H9 (cell line): ENCODE measurements around the gene MYL11. TPM values are rescaled to one million over a fixed set of nuclear protein-coding genes. Genes with fewer than 3 reads are reported as not detected.
"Not testable (repeated sequence)": the region's sequence is repeated elsewhere in the genome, so short reads cannot be mapped to it uniquely, and the experiment has no call there.

ENCODE experiments used
- DNase-seq: peaks from one replicate; pipeline ENCODE4 v3.0.0-alpha.2; 2017
- H2AFZ ChIP-seq: one replicate; pipeline ENCODE4 v1.6.1; 2013; ENCODE audit warnings: mild to moderate bottlenecking, low read length, control low read depth, moderate library complexity
- H2AK5ac ChIP-seq: 2 replicates; pipeline ENCODE4 v1.6.1; 2013; ENCODE audit warnings: low read length, control low read depth, mixed read lengths; ENCODE audit not compliant: insufficient read length
- H2BK120ac ChIP-seq: one replicate; pipeline ENCODE4 v1.6.1; 2013; ENCODE audit warnings: low read depth, mild to moderate bottlenecking, low read length, control low read depth, inconsistent platforms; ENCODE audit not compliant: poor library complexity, severe bottlenecking
- H2BK12ac ChIP-seq: 2 replicates; pipeline ENCODE4 v1.6.1; 2013; ENCODE audit warnings: low read length, control low read depth, mixed read lengths, low read depth; ENCODE audit not compliant: insufficient read length
- H2BK15ac ChIP-seq: 2 replicates; pipeline ENCODE4 v1.6.1; 2013; ENCODE audit warnings: low read depth, low read length, control low read depth
- H2BK20ac ChIP-seq: one replicate; pipeline ENCODE4 v1.6.1; 2013; ENCODE audit warnings: low read depth, mild to moderate bottlenecking, low read length, control low read depth, inconsistent platforms; ENCODE audit not compliant: poor library complexity, severe bottlenecking
- H2BK5ac ChIP-seq: 2 replicates; pipeline ENCODE4 v1.6.1; 2013; ENCODE audit warnings: low read length, control low read depth, mixed read lengths; ENCODE audit not compliant: insufficient read length
- H3K14ac ChIP-seq: 2 replicates; pipeline ENCODE4 v1.6.1; 2013; ENCODE audit warnings: low read length, control low read depth; ENCODE audit not compliant: insufficient read depth
- H3K18ac ChIP-seq: 2 replicates; pipeline ENCODE4 v1.6.1; 2013; ENCODE audit warnings: low read depth, mild to moderate bottlenecking, mixed read lengths, low read length, control low read depth; ENCODE audit not compliant: insufficient read length
- H3K23ac ChIP-seq: 2 replicates; pipeline ENCODE4 v1.6.1; 2013; ENCODE audit warnings: low read length, control low read depth, mixed read lengths, low read depth; ENCODE audit not compliant: insufficient read length
- H3K23me2 ChIP-seq: 2 replicates; pipeline ENCODE4 v1.6.1; 2013; ENCODE audit warnings: low read depth, mild to moderate bottlenecking, mixed read lengths, low read length, control low read depth; ENCODE audit not compliant: insufficient read length, poor library complexity, severe bottlenecking
- H3K27ac ChIP-seq: 2 replicates; pipeline ENCODE4 v1.5.1; 2013; ENCODE audit warnings: low read length, control low read depth, mixed read lengths, low read depth; ENCODE audit not compliant: insufficient read length
- H3K27me3 ChIP-seq: 2 replicates; pipeline ENCODE4 v1.6.1; 2013; ENCODE audit warnings: low read length, control low read depth, inconsistent platforms; ENCODE audit not compliant: insufficient read depth
- H3K4ac ChIP-seq: 2 replicates; pipeline ENCODE4 v1.6.1; 2013; ENCODE audit warnings: low read depth, mild to moderate bottlenecking, control low read depth, inconsistent platforms, low read length, moderate library complexity
- H3K4me1 ChIP-seq: 2 replicates; pipeline ENCODE4 v1.6.1; 2013; ENCODE audit warnings: low read length, control low read depth, inconsistent platforms; ENCODE audit not compliant: insufficient read depth
- H3K4me2 ChIP-seq: 2 replicates; pipeline ENCODE4 v1.6.1; 2013; ENCODE audit warnings: low read length, control low read depth, mixed read lengths; ENCODE audit not compliant: insufficient read length, insufficient read depth
- H3K56ac ChIP-seq: 2 replicates; pipeline ENCODE4 v1.6.1; 2013; ENCODE audit warnings: low read depth, mild to moderate bottlenecking, mixed read lengths, low read length, control low read depth; ENCODE audit not compliant: insufficient read length
- H3K79me1 ChIP-seq: 2 replicates; pipeline ENCODE4 v1.6.1; 2013; ENCODE audit warnings: low read depth, mild to moderate bottlenecking, moderate library complexity, low read length, control low read depth, inconsistent platforms; ENCODE audit not compliant: insufficient read depth, poor library complexity, severe bottlenecking
- H3K79me2 ChIP-seq: 2 replicates; pipeline ENCODE4 v1.6.1; 2013; ENCODE audit warnings: low read length, control low read depth, inconsistent platforms; ENCODE audit not compliant: insufficient read depth
- H3K9ac ChIP-seq: 2 replicates; pipeline ENCODE4 v1.6.1; 2013; ENCODE audit warnings: low read length, control low read depth, mixed read lengths; ENCODE audit not compliant: insufficient read length; ENCODE audit errors: extremely low read depth
- H3K9me3 ChIP-seq: one replicate; pipeline ENCODE4 v1.6.1; 2013; ENCODE audit warnings: low read depth, low read length, inconsistent platforms; ENCODE audit not compliant: control insufficient read depth
- H3T11ph ChIP-seq: one replicate; pipeline ENCODE4 v1.6.1; 2013; ENCODE audit warnings: mild to moderate bottlenecking, low read length, control low read depth, inconsistent platforms
- H4K20me1 ChIP-seq: one replicate; pipeline ENCODE4 v1.6.1; 2013; ENCODE audit not compliant: control insufficient read depth, insufficient read length, insufficient read depth
- H4K5ac ChIP-seq: 2 replicates; pipeline ENCODE4 v1.6.1; 2013; ENCODE audit warnings: low read depth, mild to moderate bottlenecking, mixed read lengths, low read length, control low read depth; ENCODE audit not compliant: insufficient read length
- H4K8ac ChIP-seq: replicated peaks from 2 replicates; pipeline ENCODE4 v1.6.1; 2013; ENCODE audit warnings: low read length, control low read depth, mixed read lengths, low read depth; ENCODE audit not compliant: insufficient read length
- H4K91ac ChIP-seq: 2 replicates; pipeline ENCODE4 v1.6.1; 2013; ENCODE audit warnings: low read depth, mild to moderate bottlenecking, moderate library complexity, mixed read lengths, low read length, control low read depth; ENCODE audit not compliant: insufficient read length
- H3K27ac Mint-ChIP-seq, 3 experiments: 2 replicates in 2 of 3; 3 replicates in 1 of 3; pipeline ENCODE4 v1.8.0; 2020 to 2021; ENCODE audit warnings: mixed read lengths in 3 of 3, mild to moderate bottlenecking in 1 of 3, moderate library complexity in 1 of 3
- H3K27me3 Mint-ChIP-seq: 2 replicates; pipeline ENCODE4 v1.8.0; 2021; ENCODE audit warnings: low read depth, mild to moderate bottlenecking, moderate library complexity, mixed read lengths
- H3K36me3 Mint-ChIP-seq, 3 experiments: 2 replicates in 2 of 3; 3 replicates in 1 of 3; pipeline ENCODE4 v1.8.0; 2020 to 2021; ENCODE audit warnings: low read depth in 3 of 3, mixed read lengths in 3 of 3; ENCODE audit not compliant: insufficient read depth in 1 of 3
- H3K4me1 Mint-ChIP-seq, 2 experiments: 2 replicates each; pipeline ENCODE4 v1.8.0; 2020; ENCODE audit warnings: mixed read lengths in 2 of 2
- H3K4me3 Mint-ChIP-seq, 2 experiments: 2 replicates in 1 of 2; 3 replicates in 1 of 2; pipeline ENCODE4 v1.8.0; 2020 to 2021; ENCODE audit warnings: mild to moderate bottlenecking in 2 of 2, mixed read lengths in 2 of 2, moderate library complexity in 1 of 2
- H3K9me3 Mint-ChIP-seq, 2 experiments: 2 replicates in 1 of 2; 3 replicates in 1 of 2; pipeline ENCODE4 v1.8.0; 2020; ENCODE audit warnings: mild to moderate bottlenecking in 2 of 2, mixed read lengths in 2 of 2, moderate library complexity in 1 of 2
- WGBS: extraction: QIAGEN DNeasy Blood & Tissue Kit; methylation state at CpG from one replicate; pipeline ENCODE4 v1.1.7; 2013; ENCODE audit warnings: missing lambda C conversion rate, low lambda C conversion rate, mixed read lengths; ENCODE audit not compliant: insufficient read length; ENCODE audit errors: extremely low coverage; 5-methylcytosine and 5-hydroxymethylcytosine counted together
- total RNA-seq: library from RNA; stranded (reverse); gene quantifications from 2 replicates; pipeline ENCODE4 v1.2.1, GENCODE V29; 2021

The MYL11 gene
- total RNA-seq, 1 experiment from 2014 or later, result 0.70 TPM

DNA sequence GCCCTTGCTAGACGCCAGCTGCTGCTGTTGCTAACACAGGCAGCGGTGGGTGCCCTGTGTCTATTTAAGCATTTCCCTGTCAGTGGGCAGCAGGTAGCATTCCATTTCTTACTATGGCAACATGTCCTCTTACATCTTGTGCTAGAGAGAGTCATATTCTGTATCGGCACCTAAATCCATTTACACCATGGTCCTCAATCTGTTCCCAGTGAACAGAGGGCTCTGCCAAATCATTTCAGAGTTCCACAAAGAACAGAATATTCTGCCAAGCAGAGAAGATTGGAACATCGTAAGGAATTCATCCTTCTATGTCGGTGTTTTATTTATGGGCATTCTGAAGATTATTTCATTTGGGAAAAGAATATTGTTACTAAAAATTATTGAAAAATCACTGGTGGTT lies 35.9 kb upstream of the MYL11 start:
- not testable (repeated sequence) for H2BK12ac ChIP-seq, H4K20me1 ChIP-seq, H3K23me2 ChIP-seq, H3K79me2 ChIP-seq, H3K27me3 Mint-ChIP-seq, H3K36me3 Mint-ChIP-seq, H3T11ph ChIP-seq, H2BK120ac ChIP-seq, H3K4me2 ChIP-seq, DNase-seq, H4K8ac ChIP-seq, H2BK15ac ChIP-seq, H3K27me3 ChIP-seq, H3K14ac ChIP-seq, H3K4ac ChIP-seq, H3K79me1 ChIP-seq, H3K27ac ChIP-seq, H2BK20ac ChIP-seq, H3K56ac ChIP-seq, H4K91ac ChIP-seq, H3K23ac ChIP-seq, H3K4me1 ChIP-seq, H3K4me3 Mint-ChIP-seq, H3K27ac Mint-ChIP-seq, H3K9me3 Mint-ChIP-seq, H2AK5ac ChIP-seq, H2BK5ac ChIP-seq, H2AFZ ChIP-seq, H3K9me3 ChIP-seq, H3K9ac ChIP-seq, H4K5ac ChIP-seq, H3K18ac ChIP-seq
- peaks cover 6 to 16% of the 10 kb centered on the region in 2 experiments for H3K4me1 Mint-ChIP-seq
- WGBS, result no CpG with 5 or more reads among the region's 5 CpGs
